Fibroblast of mammary gland (primary cell): Measurements from ENCODE around the gene PAX6.

Experiments used
- DNase-seq: peaks from one replicate; pipeline ENCODE4 v3.0.0-alpha.2; 2010; ENCODE audit warnings: low read depth
- H3K4me3 ChIP-seq: 2 replicates; pipeline ENCODE4 v1.5.1; 2011; ENCODE audit warnings: low read depth, mild to moderate bottlenecking, low read length, moderate library complexity; ENCODE audit not compliant: control insufficient read depth
- TF ChIP-seq, protein P1 (sequence below): conservative IDR thresholded peaks from 2 replicates; pipeline ENCODE4 v1.5.1; 2011; ENCODE audit warnings: low read depth, low read length, inconsistent platforms; ENCODE audit not compliant: control insufficient read depth, insufficient read depth

Gene PAX6

GRCh38 chr11:31844351-31844750 lies 33.2 kb upstream of the PAX6 start:
- TF ChIP-seq, protein P1, sequence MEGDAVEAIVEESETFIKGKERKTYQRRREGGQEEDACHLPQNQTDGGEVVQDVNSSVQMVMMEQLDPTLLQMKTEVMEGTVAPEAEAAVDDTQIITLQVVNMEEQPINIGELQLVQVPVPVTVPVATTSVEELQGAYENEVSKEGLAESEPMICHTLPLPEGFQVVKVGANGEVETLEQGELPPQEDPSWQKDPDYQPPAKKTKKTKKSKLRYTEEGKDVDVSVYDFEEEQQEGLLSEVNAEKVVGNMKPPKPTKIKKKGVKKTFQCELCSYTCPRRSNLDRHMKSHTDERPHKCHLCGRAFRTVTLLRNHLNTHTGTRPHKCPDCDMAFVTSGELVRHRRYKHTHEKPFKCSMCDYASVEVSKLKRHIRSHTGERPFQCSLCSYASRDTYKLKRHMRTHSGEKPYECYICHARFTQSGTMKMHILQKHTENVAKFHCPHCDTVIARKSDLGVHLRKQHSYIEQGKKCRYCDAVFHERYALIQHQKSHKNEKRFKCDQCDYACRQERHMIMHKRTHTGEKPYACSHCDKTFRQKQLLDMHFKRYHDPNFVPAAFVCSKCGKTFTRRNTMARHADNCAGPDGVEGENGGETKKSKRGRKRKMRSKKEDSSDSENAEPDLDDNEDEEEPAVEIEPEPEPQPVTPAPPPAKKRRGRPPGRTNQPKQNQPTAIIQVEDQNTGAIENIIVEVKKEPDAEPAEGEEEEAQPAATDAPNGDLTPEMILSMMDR: no peak
- DNase-seq: peak; percentile 17
- no peak overlapping the region for H3K4me3 ChIP-seq

- no peak for DNase-seq
- H3K4me3 ChIP-seq: no peak overlapping the region
- TF ChIP-seq, protein P1: no peak
These were observed 30.3 kb upstream of the PAX6 start for GRCh38 chr11:31841435-31841834.

DNA sequence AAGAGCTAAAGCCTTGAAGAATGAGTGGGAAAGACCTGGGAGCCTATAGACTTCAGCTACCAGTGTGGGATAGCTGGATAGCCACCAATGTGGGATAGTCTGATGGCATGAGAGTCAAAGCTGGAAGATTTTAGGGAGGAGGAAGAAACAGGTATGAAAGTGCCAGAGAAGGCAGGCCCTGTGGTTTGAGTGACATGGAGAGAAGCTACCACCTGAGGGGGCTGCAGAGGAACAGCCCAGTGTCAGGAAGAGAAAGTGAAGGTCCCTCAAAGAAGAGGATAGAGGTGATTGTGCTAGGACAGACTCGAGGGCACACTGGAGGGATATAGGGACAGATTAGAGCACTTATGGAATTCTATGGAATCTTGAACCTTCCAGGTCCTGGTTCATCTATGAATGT lies 23.1 kb upstream of the PAX6 start:
- TF ChIP-seq, protein P1: no peak
- H3K4me3 ChIP-seq: no peak overlapping the region
- no peak for DNase-seq

DNA sequence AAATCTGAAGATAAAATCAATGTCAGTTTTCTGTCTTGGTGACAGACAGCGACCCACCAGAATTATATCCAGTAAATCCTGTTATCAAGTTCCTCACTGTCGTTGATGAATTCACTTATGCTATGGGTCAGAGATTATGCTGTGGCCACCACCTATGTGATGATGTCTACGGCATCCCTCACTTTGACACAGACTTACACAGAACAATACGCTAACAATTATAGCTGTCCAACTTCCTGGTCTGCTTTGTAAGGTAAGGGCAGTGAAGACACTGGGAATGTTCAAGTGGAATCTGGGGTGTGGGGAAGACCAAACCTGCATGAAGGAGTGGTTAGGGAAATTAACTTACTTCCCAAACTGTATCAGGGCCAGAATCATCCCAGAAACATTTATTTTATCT lies 19.3 kb upstream of the PAX6 start:
- H3K4me3 ChIP-seq: no peak overlapping the region
- DNase-seq: no peak
- TF ChIP-seq, protein P1: no peak

- DNase-seq: no peak
- TF ChIP-seq, protein P1: no peak
- no peak overlapping the region for H3K4me3 ChIP-seq
These were observed 17.1 kb upstream of the PAX6 start for GRCh38 chr11:31828217-31828616.

GRCh38 chr11:31827455-31828206 lies 16.5 kb upstream of the PAX6 start:
- TF ChIP-seq, protein P1: no peak
- no peak overlapping the region for H3K4me3 ChIP-seq
- no peak for DNase-seq
